Muscle layer of duodenum (tissue), 2 donors: ENCODE measurements around the gene MIX23.

Experiments used
- H3K27ac ChIP-seq: one replicate; pipeline ENCODE4 v1.7.0; 2013; ENCODE audit warnings: mild to moderate bottlenecking, low read length
- H3K27me3 ChIP-seq: one replicate; pipeline ENCODE4 v1.7.0; 2013; ENCODE audit warnings: low read depth, mild to moderate bottlenecking, control low read depth, low read length
- H3K36me3 ChIP-seq, 2 donors: one replicate each; pipeline ENCODE4 v1.7.0; 2013; ENCODE audit warnings: low read length in 2 of 2, control low read depth in 1 of 2, mild to moderate bottlenecking in 1 of 2; ENCODE audit not compliant: insufficient read depth in 2 of 2, control insufficient read depth in 1 of 2
- H3K4me1 ChIP-seq, 2 donors: one replicate each; pipeline ENCODE4 v1.7.0; 2013; ENCODE audit warnings: low read length in 2 of 2, mild to moderate bottlenecking in 2 of 2, control low read depth in 1 of 2, moderate library complexity in 1 of 2; ENCODE audit not compliant: insufficient read depth in 2 of 2, control insufficient read depth in 1 of 2
- H3K4me3 ChIP-seq, 2 donors: one replicate each; pipeline ENCODE4 v1.7.0; 2013; ENCODE audit warnings: low read length in 2 of 2, low read depth in 1 of 2, mild to moderate bottlenecking in 1 of 2
- H3K9me3 ChIP-seq, 2 donors: one replicate each; pipeline ENCODE4 v1.7.0; 2013; ENCODE audit warnings: low read length in 2 of 2, control low read depth in 1 of 2, mild to moderate bottlenecking in 1 of 2; ENCODE audit not compliant: control insufficient read depth in 1 of 2
- donor health status: healthy.

Gene MIX23

DNA sequence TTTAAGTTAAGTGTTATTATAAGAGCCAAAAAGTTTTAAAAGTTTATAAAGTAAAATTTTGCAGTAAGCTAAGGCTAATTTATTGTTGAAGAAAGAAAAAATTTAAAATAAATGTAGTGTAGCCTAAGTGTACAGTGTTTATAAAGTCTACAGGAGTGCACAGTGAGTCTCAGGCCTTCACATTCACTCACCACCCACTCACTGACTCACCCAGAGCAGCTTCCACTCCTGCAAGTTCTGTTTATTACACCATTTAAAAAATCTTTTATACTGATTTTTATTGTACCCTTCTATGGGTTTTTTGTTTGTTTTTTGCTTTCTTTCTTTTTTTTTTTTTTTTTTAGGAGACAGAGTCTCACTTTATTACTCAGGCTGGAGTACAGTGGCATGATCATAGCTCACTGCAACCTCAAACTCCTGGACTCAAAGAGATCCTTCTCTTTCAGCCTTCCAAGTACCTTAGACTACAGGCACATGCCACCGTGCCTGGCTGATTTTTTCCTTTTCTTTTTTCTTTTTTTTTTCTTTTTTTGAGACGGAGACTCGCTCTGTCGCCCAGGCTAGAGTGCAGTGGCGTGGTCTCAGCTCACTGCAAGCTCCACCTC, 32.1 kb downstream of the MIX23 start:
- Histone ChIP-seq H3K27ac (no peak overlapping the region), H3K4me1 (no peaks in the 10 kb centered on the region), H3K4me3 (no peak overlapping the region), H3K9me3 (no peaks in the 10 kb centered on the region), H3K36me3 (no peaks in the 10 kb centered on the region), H3K27me3 (no peaks in the 10 kb centered on the region)

- H3K27ac ChIP-seq = no peak overlapping the region
- H3K4me3 ChIP-seq = no peak overlapping the region
- no peaks in the 10 kb centered on the region for H3K4me1 ChIP-seq
- H3K36me3 ChIP-seq = no peaks in the 10 kb centered on the region
- no peaks in the 10 kb centered on the region for H3K27me3 ChIP-seq
- H3K9me3 ChIP-seq = no peaks in the 10 kb centered on the region
Measured at GRCh38 chr3:122349171-122349570, 33.9 kb downstream of the MIX23 start.

GRCh38 chr3:122343654-122344053, 39.4 kb downstream of the MIX23 start:
- no peaks in the 10 kb centered on the region for H3K27me3 ChIP-seq
- no peaks in the 10 kb centered on the region for H3K9me3 ChIP-seq
- no peaks in the 10 kb centered on the region for H3K36me3 ChIP-seq
- H3K4me1 ChIP-seq = no peaks in the 10 kb centered on the region
- H3K4me3 ChIP-seq = no peak overlapping the region
- no peak overlapping the region for H3K27ac ChIP-seq

- Histone ChIP-seq H3K36me3 (no peaks in the 10 kb centered on the region), H3K4me1 (no peaks in the 10 kb centered on the region)
Measured at GRCh38 chr3:122342803-122343202, 40.2 kb downstream of the MIX23 start.

DNA sequence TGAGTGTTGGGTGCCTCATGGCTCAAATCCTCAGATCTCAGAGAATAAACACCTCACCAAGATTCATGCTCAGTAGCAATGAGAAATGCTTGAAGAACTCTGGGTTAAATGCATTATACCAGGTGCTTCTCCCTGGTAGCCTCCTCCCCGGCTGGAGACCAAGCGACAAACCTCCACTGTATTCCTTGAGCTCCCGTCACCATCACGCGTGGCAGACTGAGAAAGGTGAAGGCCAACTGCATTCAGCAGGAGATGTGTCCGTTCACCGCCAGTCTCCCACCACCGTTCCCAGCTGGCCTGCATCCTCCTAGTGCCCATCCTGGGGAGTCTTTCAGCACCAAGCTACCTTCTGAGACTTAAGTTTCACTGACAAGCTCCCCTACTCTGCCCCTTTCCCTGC, 50.5 kb downstream of the MIX23 start:
- Histone ChIP-seq H3K27ac (no peak overlapping the region), H3K9me3 (no peaks in the 10 kb centered on the region), H3K36me3 (no peaks in the 10 kb centered on the region), H3K4me3 (no peak overlapping the region), H3K4me1 (no peaks in the 10 kb centered on the region), H3K27me3 (no peaks in the 10 kb centered on the region)

More at GRCh38 chr3:122342803-122343202, 40.2 kb downstream of the MIX23 start:
- Histone ChIP-seq H3K4me3 (no peak overlapping the region), H3K27me3 (no peaks in the 10 kb centered on the region), H3K27ac (no peak overlapping the region), H3K9me3 (no peaks in the 10 kb centered on the region)

GRCh38 chr3:122331886-122332285, 51.1 kb downstream of the MIX23 start:
- no peak overlapping the region for H3K27ac ChIP-seq
- no peaks in the 10 kb centered on the region for H3K27me3 ChIP-seq
- H3K4me1 ChIP-seq = no peaks in the 10 kb centered on the region
- no peaks in the 10 kb centered on the region for H3K36me3 ChIP-seq
- H3K4me3 ChIP-seq = no peak overlapping the region
- H3K9me3 ChIP-seq = no peaks in the 10 kb centered on the region

DNA sequence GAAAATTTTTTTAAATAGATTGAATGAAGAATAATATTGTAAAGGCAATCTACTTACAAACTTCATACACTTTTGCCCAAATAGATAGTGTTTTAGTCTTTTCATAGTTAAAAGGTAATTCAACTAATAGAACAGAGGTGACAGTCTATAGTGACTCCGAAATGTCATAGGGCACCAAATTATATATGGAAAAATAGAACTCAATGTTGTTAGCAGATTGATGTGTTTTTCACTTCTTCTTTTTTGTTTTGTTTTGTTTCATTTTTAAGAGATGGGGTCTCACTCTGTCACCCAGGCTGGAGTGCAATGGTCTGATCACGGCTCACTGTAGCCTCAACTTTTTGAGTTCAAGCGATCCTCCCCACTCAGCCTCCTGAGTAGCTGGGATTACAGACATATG, 57.3 kb downstream of the MIX23 start:
- H3K4me1 ChIP-seq = no peaks in the 10 kb centered on the region
- peak overlapping the region in 1 of 2 donors; percentile 3 for H3K4me3 ChIP-seq
- H3K27ac ChIP-seq = no peak overlapping the region
- H3K9me3 ChIP-seq = no peaks in the 10 kb centered on the region
- H3K27me3 ChIP-seq = no peaks in the 10 kb centered on the region
- no peaks in the 10 kb centered on the region for H3K36me3 ChIP-seq

- H3K9me3 ChIP-seq = peaks cover 4 to 5% of the 10 kb centered on the region in 2 donors
- no peak within 1 kb of the TSS for H3K27ac ChIP-seq
- H3K4me1 ChIP-seq = no peaks in the 10 kb centered on the region
- no peaks in the 10 kb centered on the region for H3K36me3 ChIP-seq
- peak within 1 kb of the TSS; percentile 3 to 31 for H3K4me3 ChIP-seq
- no peaks in the 10 kb centered on the region for H3K27me3 ChIP-seq
Measured at GRCh38 chr3:122324871-122325323, 58.1 kb downstream of the MIX23 start, which contains the start of gene CSTA. CSTA (plus strand) TSS chr3:122325248; CDS start chr3:122325293, 45 bp downstream.

DNA sequence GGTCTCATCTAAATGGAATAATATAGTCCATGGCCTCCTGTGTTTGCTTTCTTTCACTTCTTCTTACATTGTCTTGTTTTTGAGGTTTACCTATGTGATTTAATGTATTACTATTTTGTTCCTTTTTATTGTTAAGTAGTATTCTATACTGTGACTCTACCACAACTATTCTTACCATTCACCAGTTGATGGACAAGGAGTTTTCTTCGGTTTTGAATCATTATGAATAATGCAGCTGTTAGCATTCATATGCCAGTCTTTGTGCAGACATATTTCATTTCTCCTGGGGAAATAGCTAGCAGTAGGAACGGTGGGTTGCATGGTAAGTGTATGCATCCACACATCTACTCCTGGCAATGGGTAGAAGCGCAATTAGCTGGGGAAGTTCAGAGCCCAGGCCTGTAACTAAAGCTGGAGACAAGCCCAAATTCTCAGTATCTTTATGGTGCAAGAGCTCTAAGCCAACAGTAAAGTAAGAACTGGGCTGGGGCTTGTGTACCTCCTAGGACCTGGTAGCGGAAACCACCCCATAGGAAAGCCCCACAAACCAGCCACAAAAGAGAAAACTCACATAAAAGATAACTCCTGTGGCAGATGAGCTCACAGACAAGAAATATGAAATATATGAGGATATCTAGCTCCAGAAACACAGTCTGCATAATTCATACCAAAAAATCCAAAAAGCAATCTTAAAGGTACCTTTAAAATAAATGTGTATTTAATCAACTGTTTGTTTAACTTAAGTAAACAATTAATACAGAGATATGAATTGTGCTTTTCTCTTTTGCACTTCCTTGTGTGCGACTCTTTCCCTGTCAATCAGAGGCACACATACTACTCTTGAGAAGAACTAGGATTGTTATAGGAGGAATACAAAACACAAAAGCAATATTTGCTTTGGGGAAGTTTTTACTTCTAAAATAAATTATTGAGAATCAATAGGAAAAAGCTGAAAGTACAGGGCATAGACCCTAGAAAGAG, 60.6 kb downstream of the MIX23 start:
- no peaks in the 10 kb centered on the region for H3K4me1 ChIP-seq
- no peak overlapping the region for H3K4me3 ChIP-seq
- H3K27me3 ChIP-seq = no peaks in the 10 kb centered on the region
- H3K9me3 ChIP-seq = peaks cover 5 to 8% of the 10 kb centered on the region in 2 donors
- no peaks in the 10 kb centered on the region for H3K36me3 ChIP-seq
- H3K27ac ChIP-seq = no peak overlapping the region

- Histone ChIP-seq H3K36me3 (no peaks in the 10 kb centered on the region), H3K9me3 (peaks cover 5 to 8% of the 10 kb centered on the region in 2 donors), H3K4me3 (no peak overlapping the region), H3K4me1 (no peaks in the 10 kb centered on the region), H3K27me3 (no peaks in the 10 kb centered on the region), H3K27ac (no peak overlapping the region)
Measured at GRCh38 chr3:122318620-122319019, 64.4 kb downstream of the MIX23 start.

- no peak overlapping the region for H3K27ac ChIP-seq
Measured at GRCh38 chr3:122316368-122316767, 66.7 kb downstream of the MIX23 start.

More at GRCh38 chr3:122316368-122316767, 66.7 kb downstream of the MIX23 start:
- Histone ChIP-seq H3K27me3 (no peaks in the 10 kb centered on the region), H3K4me1 (no peaks in the 10 kb centered on the region), H3K4me3 (no peak overlapping the region), H3K36me3 (no peaks in the 10 kb centered on the region), H3K9me3 (peaks cover 5 to 8% of the 10 kb centered on the region in 2 donors)
